ENCODE results near the gene SHC2. TPM values are rescaled to one million over a fixed set of nuclear protein-coding genes. Genes with fewer than 3 reads are reported as not detected.

SHC2 gene
- total RNA-seq, 3 donors from 2014 or later: 8.3 to 40.6 (median 21.8) TPM

DNA sequence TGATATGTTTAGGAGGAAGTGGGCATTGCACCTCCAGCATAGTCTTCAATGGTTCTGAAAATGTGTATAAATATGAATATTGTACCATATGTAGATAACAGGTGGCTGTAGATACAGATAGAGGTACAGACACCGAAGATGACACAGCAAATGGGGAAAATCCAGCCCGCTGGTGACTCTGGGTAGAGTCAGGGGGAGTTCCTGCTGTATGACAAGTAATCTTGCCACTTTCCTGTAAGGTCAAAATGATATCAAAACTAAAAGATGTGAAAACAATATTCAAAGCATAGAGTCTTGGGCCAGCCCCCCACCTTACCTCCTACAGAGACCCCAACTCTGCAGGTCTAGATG lies 69.7 kb downstream of the SHC2 start:
- no peak overlapping the region for H3K4me3 ChIP-seq
- H3K36me3 ChIP-seq: no peaks in the 10 kb centered on the region
- TF ChIP-seq, protein P1, sequence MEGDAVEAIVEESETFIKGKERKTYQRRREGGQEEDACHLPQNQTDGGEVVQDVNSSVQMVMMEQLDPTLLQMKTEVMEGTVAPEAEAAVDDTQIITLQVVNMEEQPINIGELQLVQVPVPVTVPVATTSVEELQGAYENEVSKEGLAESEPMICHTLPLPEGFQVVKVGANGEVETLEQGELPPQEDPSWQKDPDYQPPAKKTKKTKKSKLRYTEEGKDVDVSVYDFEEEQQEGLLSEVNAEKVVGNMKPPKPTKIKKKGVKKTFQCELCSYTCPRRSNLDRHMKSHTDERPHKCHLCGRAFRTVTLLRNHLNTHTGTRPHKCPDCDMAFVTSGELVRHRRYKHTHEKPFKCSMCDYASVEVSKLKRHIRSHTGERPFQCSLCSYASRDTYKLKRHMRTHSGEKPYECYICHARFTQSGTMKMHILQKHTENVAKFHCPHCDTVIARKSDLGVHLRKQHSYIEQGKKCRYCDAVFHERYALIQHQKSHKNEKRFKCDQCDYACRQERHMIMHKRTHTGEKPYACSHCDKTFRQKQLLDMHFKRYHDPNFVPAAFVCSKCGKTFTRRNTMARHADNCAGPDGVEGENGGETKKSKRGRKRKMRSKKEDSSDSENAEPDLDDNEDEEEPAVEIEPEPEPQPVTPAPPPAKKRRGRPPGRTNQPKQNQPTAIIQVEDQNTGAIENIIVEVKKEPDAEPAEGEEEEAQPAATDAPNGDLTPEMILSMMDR (IDR thresholded peaks at IDR 0.05): no peak
- TF ChIP-seq POLR2AphosphoS5 (IDR thresholded peaks at IDR 0.05): no peak
- TF ChIP-seq POLR2A (IDR thresholded peaks at IDR 0.05): no peak
- H3K27ac ChIP-seq: no peak overlapping the region
- intact Hi-C loops (cut with DNase I; ENCODE audit: low total_unique reads): no loop called here
- H3K9me3 ChIP-seq: no peaks in the 10 kb centered on the region
- H3K27me3 ChIP-seq: peaks cover 0 to 9% of the 10 kb centered on the region in 2 donors
- H3K4me1 ChIP-seq: no peaks in the 10 kb centered on the region
- DNase-seq (ENCODE audit: low spot score in 2 of 2): no peak

DNA sequence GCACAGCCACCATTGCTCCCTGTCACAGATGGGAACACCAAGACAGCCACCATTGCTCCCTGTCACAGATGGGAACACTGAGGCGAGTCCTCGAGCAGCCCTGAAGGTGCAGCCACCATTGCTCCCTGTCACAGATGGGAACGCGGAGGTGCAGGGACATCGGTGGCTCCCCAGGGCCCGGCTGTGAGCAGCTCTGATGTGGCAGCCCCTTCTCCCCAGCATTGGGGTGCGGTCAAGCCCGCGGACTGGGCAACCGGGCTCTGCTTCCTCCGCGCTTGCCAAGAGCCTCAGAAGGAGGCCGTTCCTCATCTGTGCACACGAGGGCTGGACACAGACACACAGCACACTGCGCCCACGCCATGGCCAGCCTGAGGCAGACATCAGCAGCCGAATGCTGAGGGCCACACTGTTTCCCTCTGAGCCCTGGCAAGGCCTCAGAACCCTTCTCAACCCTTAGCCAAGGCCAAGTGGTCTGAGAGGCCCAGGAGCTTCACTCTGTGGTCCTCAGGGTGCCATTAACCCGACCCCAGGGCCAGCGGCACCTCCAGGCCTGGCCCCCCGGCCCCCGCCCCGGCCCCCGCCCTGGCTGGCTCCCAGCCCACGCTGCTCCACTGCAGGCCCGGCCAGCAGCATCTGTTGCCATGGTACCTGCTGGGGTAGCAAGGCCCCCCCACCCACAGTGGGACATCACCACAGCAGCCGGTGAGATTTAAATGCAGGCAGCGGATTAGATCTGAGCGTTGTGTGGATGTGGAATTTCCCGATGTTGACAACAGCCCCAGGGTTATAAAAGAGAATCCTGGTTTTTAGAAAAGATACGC lies 70.2 kb downstream of the SHC2 start:
- intact Hi-C loops (cut with DNase I; ENCODE audit: low total_unique reads): no loop called here
- no peak overlapping the region for H3K27ac ChIP-seq
- H3K4me3 ChIP-seq: no peak overlapping the region
- no peaks in the 10 kb centered on the region for H3K36me3 ChIP-seq
- TF ChIP-seq, protein P1 (IDR thresholded peaks at IDR 0.05): no peak
- no peak for TF ChIP-seq POLR2AphosphoS5 (IDR thresholded peaks at IDR 0.05)
- TF ChIP-seq POLR2A (IDR thresholded peaks at IDR 0.05): no peak
- H3K4me1 ChIP-seq: no peaks in the 10 kb centered on the region
- DNase-seq (ENCODE audit: low spot score in 2 of 2): no peak
- H3K9me3 ChIP-seq: no peaks in the 10 kb centered on the region
- H3K27me3 ChIP-seq: peaks cover 0 to 9% of the 10 kb centered on the region in 2 donors

- no peaks in the 10 kb centered on the region for H3K36me3 ChIP-seq
- TF ChIP-seq, protein P1 (IDR thresholded peaks at IDR 0.05): no peak
- TF ChIP-seq POLR2A (IDR thresholded peaks at IDR 0.05): no peak
- no peak for TF ChIP-seq POLR2AphosphoS5 (IDR thresholded peaks at IDR 0.05)
- peaks cover 0 to 9% of the 10 kb centered on the region in 2 donors for H3K27me3 ChIP-seq
- H3K9me3 ChIP-seq: no peaks in the 10 kb centered on the region
- no peak overlapping the region for H3K27ac ChIP-seq
- DNase-seq (ENCODE audit: low spot score in 2 of 2): no peak
- no peaks in the 10 kb centered on the region for H3K4me1 ChIP-seq
- no peak overlapping the region for H3K4me3 ChIP-seq
- intact Hi-C loops (cut with DNase I; ENCODE audit: low total_unique reads): no loop called here
Observed at GRCh38 chr19:389935-390289, 70.9 kb downstream of the SHC2 start.

DNA sequence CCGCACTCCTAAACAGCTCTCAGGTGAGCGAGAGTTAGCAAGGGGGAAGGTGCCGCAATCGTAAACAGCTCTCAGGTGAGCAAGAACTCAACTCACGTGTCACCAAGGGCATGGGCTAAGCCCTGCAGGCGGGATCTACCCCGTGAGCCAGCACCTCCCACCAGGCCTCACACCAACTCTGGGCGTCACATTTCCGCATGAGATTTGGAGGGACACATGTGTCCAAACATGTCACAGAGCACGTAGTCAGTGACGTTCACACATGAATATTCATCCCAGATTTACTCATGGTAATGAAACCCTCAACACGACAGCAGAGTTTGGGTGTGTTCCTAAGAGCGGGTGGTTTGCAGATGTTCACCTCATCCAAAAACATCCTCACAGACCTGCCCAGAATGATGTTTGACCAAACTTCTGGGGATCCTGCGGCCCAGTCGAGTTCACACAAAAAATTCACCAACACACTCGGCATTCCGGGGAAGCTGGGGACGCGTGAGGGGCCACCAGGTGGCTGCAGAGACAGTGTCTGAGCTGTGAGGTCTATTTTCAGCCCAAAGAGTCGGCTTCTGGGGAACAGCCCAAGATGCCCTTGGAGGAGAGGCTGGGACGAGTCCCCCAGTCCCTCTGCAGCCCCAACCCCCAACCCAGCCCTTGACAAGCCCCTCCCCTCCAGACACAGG lies 71.4 kb downstream of the SHC2 start:
- no peak for DNase-seq (ENCODE audit: low spot score in 2 of 2)

More for the DNA sequence above, 71.4 kb downstream of the SHC2 start:
- H3K27me3 ChIP-seq: peaks cover 0 to 9% of the 10 kb centered on the region in 2 donors
- H3K4me3 ChIP-seq: no peak overlapping the region
- H3K36me3 ChIP-seq: no peaks in the 10 kb centered on the region
- H3K27ac ChIP-seq: no peak overlapping the region
- H3K4me1 ChIP-seq: no peaks in the 10 kb centered on the region
- TF ChIP-seq POLR2A (IDR thresholded peaks at IDR 0.05) (no peak), POLR2AphosphoS5 (IDR thresholded peaks at IDR 0.05) (no peak)
- TF ChIP-seq, protein P1 (IDR thresholded peaks at IDR 0.05): no peak
- H3K9me3 ChIP-seq: no peaks in the 10 kb centered on the region
- intact Hi-C loops (cut with DNase I; ENCODE audit: low total_unique reads): no loop called here
